Caco-2 (cell line): Measurements from ENCODE around the gene SGMS2. TPM values are rescaled to one million over a fixed set of nuclear protein-coding genes. Genes with fewer than 3 reads are reported as not detected.

Experiments
- BruUV-seq: library from RNA; stranded (reverse); fragments of 400-500 nt; replicated peaks from 2 replicates; lab custom pipeline; 2021; lab: Mats Ljungman, UMichigan
- CTCF ChIA-PET: fragments of 300-600 bp; sonication (Branson Sonifier 250); formaldehyde crosslinking; loops from one replicate; lab custom pipeline; 2022; ENCODE audit warnings: antibody characterized with exemption; lab: Charles Lee
- POLR2A ChIA-PET: fragments of 300-600 bp; sonication (Branson Sonifier 250); formaldehyde crosslinking; loops from one replicate; lab custom pipeline; 2022; ENCODE audit warnings: antibody characterized with exemption; lab: Charles Lee
- DNase-seq, 2 experiments: peaks; one replicate each; pipeline versions ENCODE4 v3.0.0 to v3.0.0-alpha.2; 2020 to 2022
- H3K27me3 ChIP-seq: replicated peaks from 2 replicates; pipeline ENCODE4 v1.6.0; 2011; ENCODE audit warnings: low read length; ENCODE audit not compliant: control insufficient read depth, insufficient read depth
- H3K36me3 ChIP-seq: 2 replicates; pipeline ENCODE4 v1.5.1; 2011; ENCODE audit warnings: low read length; ENCODE audit not compliant: control insufficient read depth, insufficient read depth
- H3K4me1 ChIP-seq: fragments of 250-450 bp; sonication (Bioruptor Pico); 2 replicates; pipeline ENCODE4 v1.5.1; 2020; ENCODE audit warnings: mild to moderate bottlenecking
- H3K4me3 ChIP-seq: 2 replicates; pipeline ENCODE4 v1.5.1; 2011; ENCODE audit warnings: low read depth, mild to moderate bottlenecking, control low read depth, low read length
- H3K9me3 ChIP-seq: fragments of 250-450 bp; sonication (Bioruptor Pico); 2 replicates; pipeline ENCODE4 v1.5.1; 2020; ENCODE audit warnings: mild to moderate bottlenecking, moderate library complexity
- H3K27ac Mint-ChIP-seq: one replicate; pipeline ENCODE4 v1.8.0; 2022; ENCODE audit warnings: mixed read lengths; ENCODE audit not compliant: unreplicated experiment
- H3K27me3 Mint-ChIP-seq: one replicate; pipeline ENCODE4 v1.8.0; 2022; ENCODE audit warnings: mixed read lengths; ENCODE audit not compliant: insufficient read depth, unreplicated experiment
- H3K36me3 Mint-ChIP-seq: one replicate; pipeline ENCODE4 v1.8.0; 2022; ENCODE audit warnings: mild to moderate bottlenecking, mixed read lengths; ENCODE audit not compliant: insufficient read depth, unreplicated experiment
- H3K4me1 Mint-ChIP-seq: one replicate; pipeline ENCODE4 v1.8.0; 2022; ENCODE audit warnings: low read depth, mixed read lengths; ENCODE audit not compliant: unreplicated experiment
- H3K4me3 Mint-ChIP-seq: one replicate; pipeline ENCODE4 v1.8.0; 2022; ENCODE audit warnings: mild to moderate bottlenecking, moderate library complexity, mixed read lengths; ENCODE audit not compliant: unreplicated experiment
- H3K9me3 Mint-ChIP-seq: one replicate; pipeline ENCODE4 v1.8.0; 2022; ENCODE audit warnings: mixed read lengths; ENCODE audit not compliant: unreplicated experiment
- CTCF ChIP-seq, 2 experiments: fragments of 200-600 bp in 1 of 2; IDR thresholded peaks; 1 replicate in 1 of 2; 2 replicates in 1 of 2; pipeline versions ENCODE4 v1.5.1 to v1.8.0; 2011 to 2022; ENCODE audit warnings: antibody characterized with exemption in 1 of 2, control low read depth in 1 of 2, inconsistent platforms in 1 of 2, low read depth in 1 of 2, low read length in 1 of 2, mild to moderate bottlenecking in 1 of 2, moderate library complexity in 1 of 2; ENCODE audit not compliant: insufficient read depth in 1 of 2, severe bottlenecking in 1 of 2, unreplicated experiment in 1 of 2
- intact Hi-C: fragments of 100-400 bp; cut with micrococcal nuclease; formaldehyde crosslinking; loops from one replicate; pipeline ENCODE4 v1.10.0; 2022; ENCODE audit not compliant: unreplicated experiment
- total RNA-seq: library from RNA; stranded (reverse); gene quantifications from 2 replicates; pipeline ENCODE4 v1.2.3, GENCODE V29; 2022

Gene SGMS2
- total RNA-seq, 1 experiment from 2014 or later = 3.4 TPM

- H3K4me3 Mint-ChIP-seq = no peak overlapping the region
- Histone ChIP-seq H3K4me1 (peaks cover 12% of the 10 kb centered on the region), H3K27me3 (no peaks in the 10 kb centered on the region), H3K36me3 (no peaks in the 10 kb centered on the region), H3K4me3 (no peak overlapping the region), H3K9me3 (no peaks in the 10 kb centered on the region)
- no peak for TF ChIP-seq CTCF (IDR thresholded peaks at IDR 0.05; ENCODE audit: insufficient read depth in 1 of 2, low read depth in 1 of 2, low read length in 1 of 2, severe bottlenecking in 1 of 2, unreplicated experiment in 1 of 2)
- H3K9me3 Mint-ChIP-seq = no peaks in the 10 kb centered on the region
- H3K27me3 Mint-ChIP-seq = no peaks in the 10 kb centered on the region
- CTCF ChIA-PET = no interaction called here
- DNase-seq = no peak
- no peak overlapping the region for H3K27ac Mint-ChIP-seq
- intact Hi-C loops = no loop called here
- POLR2A ChIA-PET = no interaction called here
- H3K36me3 Mint-ChIP-seq = no peaks in the 10 kb centered on the region
- H3K4me1 Mint-ChIP-seq = peaks cover 4% of the 10 kb centered on the region
- no TSS peak for BruUV-seq
These were observed 33.5 kb downstream of the SGMS2 start for GRCh38 chr4:107858158-107858742.

GRCh38 chr4:107862658-107863057 lies 37.9 kb downstream of the SGMS2 start:
- no peak overlapping the region for H3K27ac Mint-ChIP-seq
- Histone ChIP-seq H3K9me3 (no peaks in the 10 kb centered on the region), H3K36me3 (no peaks in the 10 kb centered on the region), H3K4me3 (no peak overlapping the region), H3K27me3 (no peaks in the 10 kb centered on the region), H3K4me1 (no peaks in the 10 kb centered on the region)
- no peaks in the 10 kb centered on the region for H3K9me3 Mint-ChIP-seq
- ChIA-PET CTCF (no interaction called here), POLR2A (no interaction called here)
- no peak for TF ChIP-seq CTCF (IDR thresholded peaks at IDR 0.05; ENCODE audit: insufficient read depth in 1 of 2, low read depth in 1 of 2, low read length in 1 of 2, severe bottlenecking in 1 of 2, unreplicated experiment in 1 of 2)
- BruUV-seq = no TSS peak
- no peak overlapping the region for H3K4me3 Mint-ChIP-seq
- H3K36me3 Mint-ChIP-seq = no peaks in the 10 kb centered on the region
- intact Hi-C loops = no loop called here
- H3K4me1 Mint-ChIP-seq = no peaks in the 10 kb centered on the region
- no peaks in the 10 kb centered on the region for H3K27me3 Mint-ChIP-seq
- DNase-seq = no peak

GRCh38 chr4:107863416-107863815 lies 38.7 kb downstream of the SGMS2 start:
- no TSS peak for BruUV-seq
- intact Hi-C loops = no loop called here
- no peak for TF ChIP-seq CTCF (IDR thresholded peaks at IDR 0.05; ENCODE audit: insufficient read depth in 1 of 2, low read depth in 1 of 2, low read length in 1 of 2, severe bottlenecking in 1 of 2, unreplicated experiment in 1 of 2)

More at GRCh38 chr4:107863416-107863815, 38.7 kb downstream of the SGMS2 start:
- Mint-ChIP-seq H3K27ac (no peak overlapping the region), H3K4me1 (no peaks in the 10 kb centered on the region), H3K4me3 (no peak overlapping the region), H3K9me3 (no peaks in the 10 kb centered on the region), H3K27me3 (no peaks in the 10 kb centered on the region), H3K36me3 (no peaks in the 10 kb centered on the region)
- ChIA-PET POLR2A (no interaction called here), CTCF (no interaction called here)
- Histone ChIP-seq H3K4me1 (no peaks in the 10 kb centered on the region), H3K36me3 (no peaks in the 10 kb centered on the region), H3K9me3 (no peaks in the 10 kb centered on the region), H3K4me3 (no peak overlapping the region), H3K27me3 (no peaks in the 10 kb centered on the region)
- DNase-seq = no peak
